GM12878 (cell line): ENCODE measurements around the gene RANBP3.

Experiments
- BRCA1 ChIP-seq: IDR thresholded peaks from 2 replicates; pipeline ENCODE4 v1.6.1; 2011; ENCODE audit warnings: low read depth, low read length, improper control_type of control experiment
- CEBPB ChIP-seq, 2 experiments: fragments of 150-350 bp in 1 of 2; IDR thresholded peaks; 2 replicates each; pipeline ENCODE4 v1.6.1; 2012 to 2014; ENCODE audit warnings: low read depth in 2 of 2, low read length in 2 of 2, borderline replicate concordance in 1 of 2, inconsistent platforms in 1 of 2
- CTCF ChIP-seq, 3 experiments: IDR thresholded peaks in 2 of 3; conservative IDR thresholded peaks in 1 of 3; 2 replicates each; pipeline ENCODE4 v1.5.1; 2011; ENCODE audit warnings: low read depth in 3 of 3, low read length in 3 of 3, mild to moderate bottlenecking in 3 of 3, control low read depth in 2 of 3, moderate library complexity in 2 of 3, inconsistent platforms in 1 of 3, mixed read lengths in 1 of 3; ENCODE audit not compliant: control insufficient read depth in 2 of 3, insufficient read depth in 1 of 3; ENCODE audit errors: extremely low read depth in 1 of 3
- HCFC1 ChIP-seq: fragments of 150-350 bp; IDR thresholded peaks from 2 replicates; pipeline ENCODE4 v1.6.1; 2014; ENCODE audit warnings: low read length
- NFYB ChIP-seq: IDR thresholded peaks from 2 replicates; pipeline ENCODE4 v1.6.1; 2011; ENCODE audit warnings: low read depth, mild to moderate bottlenecking, low read length, improper control_type of control experiment, moderate library complexity; ENCODE audit not compliant: insufficient read depth
- POLR2A ChIP-seq: IDR thresholded peaks from 2 replicates; pipeline ENCODE4 v1.6.1; 2011; ENCODE audit warnings: low read depth, mild to moderate bottlenecking, low read length
- RAD21 ChIP-seq: IDR thresholded peaks from 2 replicates; pipeline ENCODE4 v1.6.1; 2011; ENCODE audit warnings: mild to moderate bottlenecking, low read depth, low read length, moderate library complexity; ENCODE audit not compliant: insufficient read depth
- REST ChIP-seq: IDR thresholded peaks from 2 replicates; pipeline ENCODE4 v1.6.1; 2012; ENCODE audit warnings: mild to moderate bottlenecking, low read depth, low read length
- ZNF24 ChIP-seq: fragments of 450-650 bp; IDR thresholded peaks from 2 replicates; pipeline ENCODE4 v1.6.1; 2017; ENCODE audit warnings: antibody characterized with exemption, mild to moderate bottlenecking

GRCh38 chr19:6018786-6019185, 40.8 kb upstream of the RANBP3 start:
- TF ChIP-seq BRCA1: no peak
- no peak for TF ChIP-seq ZNF24
- TF ChIP-seq NFYB: no peak
- peak in 2 of 3 experiments; percentile 26 to 35; a peak in 2 of 6 replicates for TF ChIP-seq CTCF (IDR thresholded peaks at IDR 0.05 in 2 of 3, conservative IDR thresholded peaks at IDR 0.05 in 1 of 3; ENCODE audit: control insufficient read depth in 2 of 3, extremely low read depth in 1 of 3, insufficient read depth in 1 of 3, low read depth in 3 of 3, low read length in 3 of 3)
- TF ChIP-seq CEBPB (IDR thresholded peaks at IDR 0.05; ENCODE audit: borderline replicate concordance in 1 of 2, low read depth in 2 of 2, low read length in 2 of 2): no peak
- no peak for TF ChIP-seq REST
- no peak for TF ChIP-seq POLR2A
- TF ChIP-seq RAD21: no peak
- no peak for TF ChIP-seq HCFC1
